Esophagus squamous epithelium (tissue), 4 donors: ENCODE data around the gene CPE.

ENCODE experiments used
- CTCF ChIP-seq, 6 experiments: fragments of 450-650 bp in 4 of 6; fragments of 200-600 bp in 2 of 6; sonication (generic) in 2 of 6; IDR thresholded peaks; one replicate each; pipeline ENCODE4 v1.5.1; 2016 to 2019; ENCODE audit warnings: antibody characterized with exemption in 6 of 6, mild to moderate bottlenecking in 4 of 6, moderate library complexity in 4 of 6
- POLR2A ChIP-seq, 4 donors: fragments of 450-650 bp; IDR thresholded peaks; one replicate each; pipeline ENCODE4 v1.6.1; 2017; ENCODE audit warnings: antibody characterized with exemption in 4 of 4, mild to moderate bottlenecking in 4 of 4, moderate library complexity in 3 of 4

GRCh38 chr4:165381821-165382373 is 3.1 kb downstream of the CPE start:
- TF ChIP-seq POLR2A (IDR thresholded peaks at IDR 0.05) (no peak), CTCF (IDR thresholded peaks at IDR 0.05) (no peak)
